Stomach smooth muscle (tissue), 2 donors: ENCODE results near the gene CEP70.

Experiments used
- H3K27ac ChIP-seq: one replicate; pipeline ENCODE4 v1.7.0; 2013; ENCODE audit warnings: mild to moderate bottlenecking, low read length, inconsistent platforms
- H3K27me3 ChIP-seq, 2 donors: one replicate each; pipeline ENCODE4 v1.7.0; 2013; ENCODE audit warnings: low read length in 2 of 2; ENCODE audit not compliant: insufficient read depth in 2 of 2, control insufficient read depth in 1 of 2
- H3K36me3 ChIP-seq, 2 donors: one replicate each; pipeline ENCODE4 v1.7.0; 2013; ENCODE audit warnings: low read length in 2 of 2; ENCODE audit not compliant: control insufficient read depth in 2 of 2, insufficient read depth in 2 of 2
- H3K4me1 ChIP-seq: one replicate; pipeline ENCODE4 v1.7.0; 2013; ENCODE audit warnings: low read length; ENCODE audit not compliant: control insufficient read depth, insufficient read depth
- H3K4me3 ChIP-seq, 2 donors: one replicate each; pipeline ENCODE4 v1.7.0; 2013; ENCODE audit warnings: low read length in 2 of 2
- H3K9ac ChIP-seq, 2 donors: one replicate each; pipeline ENCODE4 v1.7.0; 2013; ENCODE audit warnings: low read length in 2 of 2, mild to moderate bottlenecking in 1 of 2
- H3K9me3 ChIP-seq, 2 donors: one replicate each; pipeline ENCODE4 v1.7.0; 2013; ENCODE audit warnings: low read length in 2 of 2; ENCODE audit not compliant: control insufficient read depth in 2 of 2
- donor health status: healthy.
- donor health status: Pancreatic carcinoma.

The CEP70 gene

DNA sequence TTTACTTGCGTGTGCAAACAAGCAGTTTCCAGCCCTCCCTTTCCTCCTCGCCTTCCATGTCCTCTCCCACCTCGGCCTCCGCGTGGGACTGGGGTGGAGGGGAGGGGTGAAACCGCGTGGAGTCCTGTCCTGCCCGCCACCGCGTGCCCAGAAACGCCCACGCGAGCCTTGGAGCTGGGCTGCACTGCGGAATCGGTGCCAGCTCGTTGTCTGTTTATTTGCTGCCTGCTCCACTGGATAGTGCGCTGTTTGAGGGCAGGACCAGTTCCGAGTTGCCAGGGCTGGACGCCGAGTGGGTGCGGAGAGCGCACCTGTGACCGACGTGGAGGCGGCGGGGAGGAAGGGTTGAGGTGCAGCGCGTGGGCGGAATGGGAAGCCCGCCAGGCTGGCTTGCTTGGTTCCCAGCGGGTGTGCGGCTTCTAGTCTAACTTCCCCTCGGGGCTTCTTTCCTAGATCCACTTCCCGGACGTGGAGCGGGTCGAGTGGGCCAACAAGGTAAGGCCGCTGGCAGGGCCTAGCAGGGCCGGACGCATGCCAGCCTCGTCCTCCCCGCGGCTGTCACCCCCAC, 142.4 kb downstream of the CEP70 start:
- Histone ChIP-seq H3K4me3 (no peak overlapping the region), H3K9ac (no peak overlapping the region), H3K9me3 (no peaks in the 10 kb centered on the region), H3K27ac (no peak overlapping the region), H3K4me1 (peaks cover 11% of the 10 kb centered on the region), H3K36me3 (no peaks in the 10 kb centered on the region), H3K27me3 (no peaks in the 10 kb centered on the region)

DNA sequence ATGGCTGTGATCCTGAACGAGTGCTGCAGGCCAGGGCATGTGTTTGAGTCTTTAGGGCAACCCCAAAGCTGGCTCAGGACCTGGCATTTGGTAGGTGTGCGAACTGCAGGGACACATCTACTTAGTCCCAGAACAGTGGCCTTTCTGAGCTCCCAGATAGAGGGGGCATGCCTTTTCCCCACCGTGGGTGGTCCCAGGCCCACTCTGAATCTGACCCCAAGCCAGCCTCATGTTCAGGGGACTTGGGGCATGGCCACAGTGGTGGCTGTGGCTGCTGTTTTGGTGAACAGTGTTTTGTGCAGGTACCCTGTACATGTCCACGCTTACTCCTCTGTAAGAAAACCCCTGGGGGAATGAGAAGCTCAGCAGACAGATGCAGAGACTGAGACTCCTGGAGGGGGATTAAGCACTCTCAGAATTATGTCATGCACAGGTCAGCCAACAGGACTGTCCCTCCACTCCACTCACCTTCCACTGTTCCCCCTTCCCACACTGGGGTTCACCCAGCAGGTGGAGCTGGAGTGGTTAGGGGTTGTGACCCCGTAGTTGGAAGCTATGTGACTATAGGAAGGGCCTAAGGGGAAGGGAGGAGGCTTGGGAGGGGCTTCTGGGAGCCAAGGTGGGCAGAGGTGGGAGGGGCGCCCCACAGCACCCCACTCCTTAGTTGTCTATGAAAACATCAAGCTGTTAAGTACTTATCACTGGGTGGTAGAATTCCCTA, 143.2 kb downstream of the CEP70 start:
- H3K4me3 ChIP-seq = no peak overlapping the region
- no peaks in the 10 kb centered on the region for H3K27me3 ChIP-seq
- peaks cover 3% of the 10 kb centered on the region for H3K4me1 ChIP-seq
- no peak overlapping the region for H3K27ac ChIP-seq
- H3K36me3 ChIP-seq = no peaks in the 10 kb centered on the region
- H3K9me3 ChIP-seq = no peaks in the 10 kb centered on the region
- no peak overlapping the region for H3K9ac ChIP-seq

- H3K4me3 ChIP-seq = no peak overlapping the region
- no peaks in the 10 kb centered on the region for H3K27me3 ChIP-seq
- H3K36me3 ChIP-seq = no peaks in the 10 kb centered on the region
- no peak overlapping the region for H3K27ac ChIP-seq
- no peak overlapping the region for H3K9ac ChIP-seq
- H3K4me1 ChIP-seq = no peaks in the 10 kb centered on the region
- no peaks in the 10 kb centered on the region for H3K9me3 ChIP-seq
Observed at GRCh38 chr3:138450181-138450580, 143.9 kb downstream of the CEP70 start.

DNA sequence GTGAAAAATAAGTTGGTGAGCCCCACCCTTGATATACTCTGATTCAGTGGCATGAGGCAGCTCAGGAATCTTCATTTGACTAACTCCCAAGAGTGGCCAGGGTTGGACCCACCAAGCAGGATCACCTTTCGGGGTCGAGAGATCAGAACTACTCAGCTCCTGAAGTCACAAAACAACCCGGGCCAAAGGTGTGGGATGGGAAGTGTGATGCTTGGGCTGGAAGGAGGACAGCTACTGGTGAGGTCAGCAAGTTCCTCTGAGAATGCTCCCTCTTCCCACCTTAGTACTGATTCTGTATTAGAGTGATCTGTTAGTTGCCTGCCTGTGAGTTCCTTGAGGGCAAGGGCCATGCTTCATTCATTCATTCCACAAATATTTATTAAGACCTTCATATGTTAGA, 144.6 kb downstream of the CEP70 start:
- Histone ChIP-seq H3K9me3 (no peaks in the 10 kb centered on the region), H3K36me3 (no peaks in the 10 kb centered on the region), H3K27me3 (no peaks in the 10 kb centered on the region), H3K9ac (no peak overlapping the region), H3K4me3 (no peak overlapping the region), H3K27ac (no peak overlapping the region), H3K4me1 (peaks cover under 1% of the 10 kb centered on the region)

DNA sequence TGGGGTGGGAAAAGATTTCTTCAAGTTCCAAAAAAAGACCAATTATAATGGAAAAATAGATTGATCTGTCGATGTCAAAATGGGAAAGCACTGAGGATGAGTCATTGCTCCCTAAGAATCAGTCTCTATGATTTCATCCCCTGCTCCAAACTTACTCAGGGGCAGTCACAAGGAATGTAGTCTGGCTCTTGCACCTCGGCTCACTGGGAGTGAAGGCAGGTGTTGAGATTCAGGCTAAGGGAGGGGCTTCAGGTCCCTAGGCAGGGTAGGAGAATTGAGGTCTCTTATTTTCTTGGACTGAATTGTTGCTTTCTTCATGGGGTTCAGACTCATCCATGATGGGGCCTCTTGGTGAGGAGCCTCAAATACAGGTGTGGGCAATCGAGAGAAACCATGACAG, 145.4 kb downstream of the CEP70 start:
- no peak overlapping the region for H3K27ac ChIP-seq
- H3K4me3 ChIP-seq = no peak overlapping the region
- no peaks in the 10 kb centered on the region for H3K9me3 ChIP-seq
- peaks cover 7% of the 10 kb centered on the region for H3K4me1 ChIP-seq
- no peak overlapping the region for H3K9ac ChIP-seq
- H3K36me3 ChIP-seq = no peaks in the 10 kb centered on the region
- no peaks in the 10 kb centered on the region for H3K27me3 ChIP-seq

GRCh38 chr3:138445654-138446053, 148.4 kb downstream of the CEP70 start:
- Histone ChIP-seq H3K4me3 (no peak overlapping the region), H3K9ac (no peak overlapping the region), H3K36me3 (no peaks in the 10 kb centered on the region), H3K9me3 (no peaks in the 10 kb centered on the region), H3K4me1 (peaks cover 25% of the 10 kb centered on the region), H3K27ac (no peak overlapping the region), H3K27me3 (no peaks in the 10 kb centered on the region)

DNA sequence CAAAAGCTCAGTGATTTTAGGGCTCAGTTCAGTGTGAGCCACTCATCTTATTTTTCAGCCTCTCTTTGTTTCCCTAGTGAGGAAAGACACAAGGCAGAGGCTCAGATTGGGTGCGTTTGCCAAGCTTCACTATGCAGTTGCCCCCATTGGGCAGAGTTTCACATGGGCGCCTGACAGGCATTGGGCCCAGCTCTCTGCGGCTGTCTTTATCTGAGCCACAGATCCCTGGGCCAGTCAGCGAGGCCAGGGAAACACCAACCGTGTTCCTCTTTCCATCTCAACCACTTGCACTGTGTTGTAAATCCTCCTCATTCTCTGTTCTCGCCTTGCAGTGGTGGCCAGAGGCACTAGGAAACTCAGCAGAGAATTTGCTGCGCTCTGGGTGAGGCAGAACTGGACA, 148.8 kb downstream of the CEP70 start:
- no peaks in the 10 kb centered on the region for H3K9me3 ChIP-seq
- H3K27me3 ChIP-seq = no peaks in the 10 kb centered on the region
- H3K4me3 ChIP-seq = no peak overlapping the region
- no peak overlapping the region for H3K9ac ChIP-seq
- no peak overlapping the region for H3K27ac ChIP-seq
- H3K4me1 ChIP-seq = peaks cover 29% of the 10 kb centered on the region
- no peaks in the 10 kb centered on the region for H3K36me3 ChIP-seq
